Astrocyte of the cerebellum (primary cell): ENCODE data around the gene CACNA1D.

Experiments
- DNase-seq: peaks from one replicate; pipeline ENCODE4 v3.0.0-alpha.2; 2011; ENCODE audit warnings: low read depth
- H3K4me3 ChIP-seq: 2 replicates; pipeline ENCODE4 v1.5.1; 2011; ENCODE audit warnings: mild to moderate bottlenecking, low read depth, low read length, moderate library complexity
- in situ Hi-C: cut with HindIII; loops from 2 replicates; pipeline ENCODE4 v1.10.0; 2017; ENCODE audit warnings: low sequenced_read_pairs
- TF ChIP-seq, protein P1 (sequence below): IDR thresholded peaks from 2 replicates; pipeline ENCODE4 v1.5.1; 2012; ENCODE audit warnings: low read length, low read depth, moderate library complexity, mild to moderate bottlenecking; ENCODE audit errors: missing control alignments

The CACNA1D gene

DNA sequence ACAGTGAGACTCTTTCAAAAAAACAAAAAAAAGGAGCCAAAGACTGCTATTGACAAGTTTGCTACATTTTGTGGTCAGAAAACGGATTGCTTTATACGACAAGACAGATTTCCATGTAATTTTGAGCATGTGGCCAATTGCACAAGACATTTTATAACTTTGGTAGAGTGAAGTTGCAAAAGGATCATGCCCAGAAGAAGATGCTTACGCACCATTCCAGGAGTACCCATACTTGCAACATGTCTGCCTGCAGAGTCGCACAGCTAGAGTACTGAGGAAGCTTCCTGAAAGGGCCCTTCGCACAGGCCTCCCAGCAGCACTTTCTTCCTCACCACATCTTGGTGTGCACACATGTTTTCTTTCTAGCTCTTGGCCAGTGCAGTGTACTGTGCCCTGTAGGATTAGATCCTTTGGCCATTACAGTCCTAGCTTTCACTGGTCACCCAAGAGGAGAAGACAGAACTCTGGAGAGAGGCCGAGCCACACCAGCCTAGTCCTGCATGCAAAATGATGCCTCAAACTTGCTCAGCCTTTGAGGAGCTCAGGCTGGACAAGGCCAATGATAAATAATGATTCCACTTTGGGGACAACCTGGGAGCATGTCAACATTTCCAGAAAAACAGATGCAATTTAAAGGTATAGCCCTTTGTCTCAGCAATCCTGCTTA, 340.2 kb downstream of the CACNA1D start:
- DNase-seq, result no peak
- TF ChIP-seq, protein P1, sequence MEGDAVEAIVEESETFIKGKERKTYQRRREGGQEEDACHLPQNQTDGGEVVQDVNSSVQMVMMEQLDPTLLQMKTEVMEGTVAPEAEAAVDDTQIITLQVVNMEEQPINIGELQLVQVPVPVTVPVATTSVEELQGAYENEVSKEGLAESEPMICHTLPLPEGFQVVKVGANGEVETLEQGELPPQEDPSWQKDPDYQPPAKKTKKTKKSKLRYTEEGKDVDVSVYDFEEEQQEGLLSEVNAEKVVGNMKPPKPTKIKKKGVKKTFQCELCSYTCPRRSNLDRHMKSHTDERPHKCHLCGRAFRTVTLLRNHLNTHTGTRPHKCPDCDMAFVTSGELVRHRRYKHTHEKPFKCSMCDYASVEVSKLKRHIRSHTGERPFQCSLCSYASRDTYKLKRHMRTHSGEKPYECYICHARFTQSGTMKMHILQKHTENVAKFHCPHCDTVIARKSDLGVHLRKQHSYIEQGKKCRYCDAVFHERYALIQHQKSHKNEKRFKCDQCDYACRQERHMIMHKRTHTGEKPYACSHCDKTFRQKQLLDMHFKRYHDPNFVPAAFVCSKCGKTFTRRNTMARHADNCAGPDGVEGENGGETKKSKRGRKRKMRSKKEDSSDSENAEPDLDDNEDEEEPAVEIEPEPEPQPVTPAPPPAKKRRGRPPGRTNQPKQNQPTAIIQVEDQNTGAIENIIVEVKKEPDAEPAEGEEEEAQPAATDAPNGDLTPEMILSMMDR, result no peak
- H3K4me3 ChIP-seq, result no peak overlapping the region
- in situ Hi-C loops, result no loop called here

DNA sequence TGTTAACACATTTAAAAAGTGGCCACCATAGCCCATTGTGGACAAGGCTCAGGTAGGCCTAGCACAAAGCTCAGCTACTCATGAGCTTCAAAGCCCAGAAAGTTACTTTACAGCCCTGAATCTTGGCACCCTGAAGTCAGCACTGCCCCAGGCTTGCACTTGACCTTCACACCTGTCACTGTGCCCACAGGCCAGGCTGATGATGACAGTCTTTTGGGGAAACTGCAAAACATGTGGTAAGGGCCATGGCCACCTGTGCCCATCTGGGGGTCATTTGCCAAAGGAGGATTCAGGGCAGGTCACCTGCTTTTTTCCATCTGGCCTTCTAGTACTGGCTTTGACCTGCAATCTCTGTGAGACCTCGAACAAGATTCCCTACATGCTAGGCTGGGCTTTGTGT, 340.8 kb downstream of the CACNA1D start:
- in situ Hi-C loops, result no loop called here
- no peak for DNase-seq
- TF ChIP-seq, protein P1, result no peak
- H3K4me3 ChIP-seq, result no peak overlapping the region

DNA sequence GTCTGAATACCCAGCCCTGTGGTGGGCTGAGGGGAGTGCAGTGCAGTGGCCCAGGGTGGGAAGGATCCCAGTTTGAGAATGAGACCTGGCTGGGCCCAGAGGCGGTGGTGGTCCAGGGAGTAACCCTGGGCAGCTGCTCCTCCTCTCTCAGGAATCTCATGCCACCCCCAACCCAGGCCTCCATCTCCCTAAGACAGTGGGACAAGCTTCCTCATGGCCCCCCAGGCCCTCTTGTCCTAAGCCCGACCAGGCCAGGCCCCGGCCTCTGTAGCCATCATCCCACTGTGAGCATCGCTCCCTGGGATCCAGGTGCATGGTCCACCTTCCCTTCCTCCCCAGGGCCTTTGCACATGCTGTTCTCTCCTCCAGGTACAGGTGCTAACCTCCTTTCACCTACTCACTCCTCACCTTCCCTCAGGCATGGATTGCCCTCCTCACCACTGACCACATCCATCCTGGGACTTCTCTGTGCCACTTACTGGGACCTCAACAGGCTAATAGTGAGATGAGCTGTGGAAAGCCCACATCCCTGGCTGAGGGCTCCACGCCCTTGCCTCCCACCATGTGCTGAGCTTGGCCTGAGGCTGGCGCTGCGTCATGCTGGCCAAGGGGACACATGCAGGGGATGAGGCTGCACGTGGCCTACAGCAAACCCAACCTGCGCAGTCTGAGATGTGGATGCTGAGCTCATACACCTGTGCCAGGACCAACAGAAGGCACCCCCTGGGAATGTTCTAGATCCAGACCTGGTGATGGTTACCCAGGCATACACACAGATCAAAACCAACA, 341.9 kb downstream of the CACNA1D start:
- in situ Hi-C loops, result no loop called here
- TF ChIP-seq, protein P1, result no peak
- no peak for DNase-seq
- H3K4me3 ChIP-seq, result no peak overlapping the region

DNA sequence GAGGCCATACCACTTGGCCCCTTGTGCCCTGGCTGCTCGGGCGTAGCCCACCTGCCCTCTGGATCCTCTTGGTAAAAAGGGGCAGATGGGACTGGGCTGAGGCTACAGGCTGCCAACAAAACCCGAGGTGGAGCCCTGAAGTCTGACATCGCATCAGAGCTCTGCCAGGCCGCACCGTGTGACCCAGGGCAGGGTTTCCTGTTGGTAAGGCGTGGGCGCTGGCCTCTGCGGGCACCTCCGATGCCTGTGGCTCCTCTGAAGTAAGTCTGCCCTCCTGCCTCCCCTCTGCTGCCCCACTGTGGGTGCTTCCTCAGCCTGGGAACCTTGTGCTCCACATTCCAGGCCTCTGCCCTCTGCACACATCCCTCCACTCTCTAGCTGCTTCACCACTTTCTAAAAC, 342.9 kb downstream of the CACNA1D start:
- in situ Hi-C loops, result no loop called here
- no peak for DNase-seq
- TF ChIP-seq, protein P1, result no peak
- H3K4me3 ChIP-seq, result no peak overlapping the region

DNA sequence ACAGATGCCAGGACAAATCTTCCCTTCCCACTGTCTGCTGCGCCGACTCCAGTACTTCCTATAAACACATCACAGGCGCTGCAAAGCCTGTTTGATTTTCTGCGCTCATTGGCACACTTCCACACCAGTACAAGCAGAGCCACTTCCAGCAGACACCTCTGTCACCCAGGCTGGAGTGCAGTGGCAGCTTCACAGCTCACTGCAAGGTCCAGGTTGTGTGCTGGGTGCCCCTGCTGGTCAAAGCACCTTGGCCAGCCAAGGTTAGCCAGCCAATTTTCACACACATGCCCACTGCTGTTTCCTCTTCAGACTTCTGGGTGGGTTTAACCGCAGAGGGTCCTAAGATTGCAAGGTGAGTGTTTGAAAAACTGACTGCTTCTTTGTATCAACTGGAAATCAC, 346.9 kb downstream of the CACNA1D start:
- in situ Hi-C loops, result no loop called here
- no peak for DNase-seq
- no peak overlapping the region for H3K4me3 ChIP-seq
- TF ChIP-seq, protein P1, result no peak

DNA sequence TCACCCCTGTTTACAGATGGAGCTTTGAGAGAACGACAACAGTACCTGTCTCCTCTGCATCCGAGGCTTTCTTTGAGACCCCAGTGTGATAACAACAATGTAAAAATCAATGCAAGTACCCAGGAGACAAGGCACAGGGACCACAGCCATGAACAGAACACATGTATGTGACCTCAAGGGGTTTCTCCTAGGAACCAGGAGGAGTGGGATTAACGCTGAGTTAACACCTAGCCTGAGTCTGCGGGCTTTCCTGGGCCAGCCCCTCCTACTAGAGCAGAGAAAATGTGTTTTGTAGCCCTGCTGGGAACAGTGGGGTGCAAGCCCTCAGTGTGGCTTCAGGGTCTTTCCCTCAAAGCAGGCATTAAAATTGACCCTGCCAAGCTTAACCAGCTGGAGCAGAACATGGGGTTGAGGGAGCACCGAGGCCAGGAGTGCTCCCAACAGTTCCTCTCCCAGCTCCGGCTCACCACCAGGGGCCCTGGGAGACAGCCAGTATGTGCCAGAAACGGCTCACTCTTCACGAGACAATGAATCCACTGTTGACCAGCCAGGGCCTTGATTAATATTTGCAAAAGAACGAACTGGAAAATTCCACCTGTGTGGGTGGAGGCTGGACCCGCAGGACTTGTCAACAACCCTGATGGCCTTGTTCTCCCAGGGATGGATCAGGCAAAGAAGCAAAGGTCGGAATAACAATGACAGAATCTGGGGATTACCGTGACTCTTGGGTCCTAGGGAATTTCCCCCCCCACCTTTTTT, 348.2 kb downstream of the CACNA1D start:
- H3K4me3 ChIP-seq, result no peak overlapping the region
- TF ChIP-seq, protein P1, result peak; percentile 27
- no peak for DNase-seq
- in situ Hi-C loops, result no loop called here
